Measurements from ENCODE around the gene ATP6V0A4. TPM values are rescaled to one million over a fixed set of nuclear protein-coding genes. Genes with fewer than 3 reads are reported as not detected.
A peak's percentile ranks its signal among the peaks of the same experiment; 100 is the strongest.
"Not testable (repeated sequence)": the region's sequence is repeated elsewhere in the genome, so short reads cannot be mapped to it uniquely, and the experiment has no call there.

Gene ATP6V0A4
- total RNA-seq, 1 experiment from 2014 or later: 1.2 TPM

GRCh38 chr7:138738551-138739335 lies 59.3 kb downstream of the ATP6V0A4 start:
- CTCF ChIA-PET: interaction anchor here (0.6 to 1.5 kb wide), 14 partner anchors 9 to 1133 kb away, joined by 3 to 28 read pairs (median 4); partner anchors contain the start of gene TRIM24
- Histone ChIP-seq H3K4me1 (peaks cover 6% of the 10 kb centered on the region; the same call in 1 of the 2 replicates), H3K4me3 (ENCODE audit: low read depth, low read length) (no peak overlapping the region), H3K27me3 (replicated peaks; ENCODE audit: control insufficient read depth, insufficient read depth, low read length) (no peaks in the 10 kb centered on the region), H3K36me3 (ENCODE audit: control insufficient read depth, insufficient read depth, low read length) (no peaks in the 10 kb centered on the region), H3K9me3 (no peaks in the 10 kb centered on the region)
- H3K27ac Mint-ChIP-seq (ENCODE audit: unreplicated experiment): peak overlapping the region; percentile 43
- no TSS peak for BruUV-seq (replicated peaks)
- H3K4me1 Mint-ChIP-seq (ENCODE audit: low read depth, unreplicated experiment): peaks cover 9% of the 10 kb centered on the region
- H3K27me3 Mint-ChIP-seq (ENCODE audit: insufficient read depth, unreplicated experiment): no peaks in the 10 kb centered on the region
- peak; percentile 91 to 92 for TF ChIP-seq CTCF (IDR thresholded peaks at IDR 0.05; ENCODE audit: insufficient read depth in 1 of 2, low read depth in 1 of 2, low read length in 1 of 2, severe bottlenecking in 1 of 2, unreplicated experiment in 1 of 2)
- H3K4me3 Mint-ChIP-seq (ENCODE audit: unreplicated experiment): peak overlapping the region; percentile 9
- DNase-seq: peak; percentile 78 to 88
- POLR2A ChIA-PET: no interaction called here
- no peaks in the 10 kb centered on the region for H3K36me3 Mint-ChIP-seq (ENCODE audit: insufficient read depth, unreplicated experiment)
- intact Hi-C loops (cut with micrococcal nuclease; ENCODE audit: unreplicated experiment): loop anchor here (1.0 to 10.0 kb wide), 9 partner anchors 76 to 835 kb away; partner anchors contain the start of genes CREB3L2 and TRIM24
- H3K9me3 Mint-ChIP-seq (ENCODE audit: unreplicated experiment): no peaks in the 10 kb centered on the region

- peaks cover 6% of the 10 kb centered on the region; the same call in 1 of the 2 replicates for H3K4me1 ChIP-seq
- no peaks in the 10 kb centered on the region for H3K9me3 ChIP-seq
- intact Hi-C loops (cut with micrococcal nuclease; ENCODE audit: unreplicated experiment): loop anchor here (1.0 to 10.0 kb wide), 9 partner anchors 75 to 835 kb away; partner anchors contain the start of genes CREB3L2 and TRIM24
- no TSS peak for BruUV-seq (replicated peaks)
- DNase-seq: no peak
- TF ChIP-seq CTCF (IDR thresholded peaks at IDR 0.05; ENCODE audit: insufficient read depth in 1 of 2, low read depth in 1 of 2, low read length in 1 of 2, severe bottlenecking in 1 of 2, unreplicated experiment in 1 of 2): no peak
- H3K27me3 ChIP-seq (replicated peaks; ENCODE audit: control insufficient read depth, insufficient read depth, low read length): no peaks in the 10 kb centered on the region
- Mint-ChIP-seq H3K27me3 (ENCODE audit: insufficient read depth, unreplicated experiment) (no peaks in the 10 kb centered on the region), H3K27ac (ENCODE audit: unreplicated experiment) (peak overlapping the region; percentile 43), H3K36me3 (ENCODE audit: insufficient read depth, unreplicated experiment) (no peaks in the 10 kb centered on the region), H3K9me3 (ENCODE audit: unreplicated experiment) (no peaks in the 10 kb centered on the region), H3K4me1 (ENCODE audit: low read depth, unreplicated experiment) (peaks cover 9% of the 10 kb centered on the region), H3K4me3 (ENCODE audit: unreplicated experiment) (no peak overlapping the region)
- no peak overlapping the region for H3K4me3 ChIP-seq (ENCODE audit: low read depth, low read length)
- no peaks in the 10 kb centered on the region for H3K36me3 ChIP-seq (ENCODE audit: control insufficient read depth, insufficient read depth, low read length)
- ChIA-PET POLR2A (no interaction called here), CTCF (interaction anchor here (0.6 to 1.5 kb wide), 13 partner anchors 10 to 1132 kb away, joined by 3 to 28 read pairs (median 4); partner anchors contain the start of gene TRIM24)
Measured at GRCh38 chr7:138738114-138738513, 59.9 kb downstream of the ATP6V0A4 start.

GRCh38 chr7:138735399-138735798 lies 62.6 kb downstream of the ATP6V0A4 start:
- H3K27me3 Mint-ChIP-seq (ENCODE audit: insufficient read depth, unreplicated experiment): no peaks in the 10 kb centered on the region
- POLR2A ChIA-PET: no interaction called here

GRCh38 chr7:138731733-138732132 lies 66.3 kb downstream of the ATP6V0A4 start:
- H3K27me3 Mint-ChIP-seq (ENCODE audit: insufficient read depth, unreplicated experiment); H3K9me3 Mint-ChIP-seq (ENCODE audit: unreplicated experiment); H3K27me3 ChIP-seq (replicated peaks; ENCODE audit: control insufficient read depth, insufficient read depth, low read length); H3K9me3 ChIP-seq; BruUV-seq (replicated peaks); POLR2A ChIA-PET; H3K36me3 Mint-ChIP-seq (ENCODE audit: insufficient read depth, unreplicated experiment); CTCF ChIA-PET; H3K36me3 ChIP-seq (ENCODE audit: control insufficient read depth, insufficient read depth, low read length); H3K4me3 ChIP-seq (ENCODE audit: low read depth, low read length); H3K4me1 Mint-ChIP-seq (ENCODE audit: low read depth, unreplicated experiment); H3K4me1 ChIP-seq; DNase-seq; H3K4me3 Mint-ChIP-seq (ENCODE audit: unreplicated experiment); H3K27ac Mint-ChIP-seq (ENCODE audit: unreplicated experiment): not testable (repeated sequence)
- intact Hi-C loops (cut with micrococcal nuclease; ENCODE audit: unreplicated experiment): loop anchor here (10.0 kb wide), 1 partner anchor 337 kb away; no protein-coding TSS in a partner anchor

More at GRCh38 chr7:138735399-138735798, 62.6 kb downstream of the ATP6V0A4 start:
- no peak overlapping the region for H3K4me3 Mint-ChIP-seq (ENCODE audit: unreplicated experiment)
- intact Hi-C loops (cut with micrococcal nuclease; ENCODE audit: unreplicated experiment): loop anchor here (10.0 kb wide), 1 partner anchor 341 kb away; no protein-coding TSS in a partner anchor
- Histone ChIP-seq H3K27me3 (replicated peaks; ENCODE audit: control insufficient read depth, insufficient read depth, low read length) (no peaks in the 10 kb centered on the region), H3K9me3 (no peaks in the 10 kb centered on the region), H3K36me3 (ENCODE audit: control insufficient read depth, insufficient read depth, low read length) (no peaks in the 10 kb centered on the region), H3K4me3 (ENCODE audit: low read depth, low read length) (no peak overlapping the region), H3K4me1 (peaks cover 6% of the 10 kb centered on the region; the same call in 1 of the 2 replicates)
- H3K4me1 Mint-ChIP-seq (ENCODE audit: low read depth, unreplicated experiment): peaks cover 9% of the 10 kb centered on the region
- H3K9me3 Mint-ChIP-seq (ENCODE audit: unreplicated experiment): no peaks in the 10 kb centered on the region
- TF ChIP-seq CTCF (IDR thresholded peaks at IDR 0.05; ENCODE audit: insufficient read depth in 1 of 2, low read depth in 1 of 2, low read length in 1 of 2, severe bottlenecking in 1 of 2, unreplicated experiment in 1 of 2): no peak
- no peaks in the 10 kb centered on the region for H3K36me3 Mint-ChIP-seq (ENCODE audit: insufficient read depth, unreplicated experiment)
- no peak overlapping the region for H3K27ac Mint-ChIP-seq (ENCODE audit: unreplicated experiment)
- CTCF ChIA-PET: no interaction called here
- DNase-seq: no peak
- no TSS peak for BruUV-seq (replicated peaks)

Data from Caco-2 (cell line).